Immature natural killer cell (primary cell): ENCODE results near the gene AP4E1. TPM values are rescaled to one million over a fixed set of nuclear protein-coding genes. Genes with fewer than 3 reads are reported as not detected.
A peak's percentile ranks its signal among the peaks of the same experiment; 100 is the strongest.
"Not testable (repeated sequence)": the region's sequence is repeated elsewhere in the genome, so short reads cannot be mapped to it uniquely, and the experiment has no call there.

Experiments
- DNase-seq, 3 donors: peaks; one replicate each; pipeline ENCODE4 v3.0.0; 2022; ENCODE audit warnings: mixed read lengths in 1 of 3
- H3K27ac Mint-ChIP-seq, 6 donors: one replicate each; pipeline ENCODE4 v1.8.0; 2020; ENCODE audit warnings: mixed read lengths in 6 of 6, mild to moderate bottlenecking in 5 of 6, inconsistent platforms in 4 of 6, moderate library complexity in 3 of 6
- H3K27me3 Mint-ChIP-seq, 3 donors: one replicate each; pipeline ENCODE4 v1.8.0; 2020 to 2021; ENCODE audit warnings: low read depth in 3 of 3, mild to moderate bottlenecking in 3 of 3, mixed read lengths in 3 of 3, moderate library complexity in 3 of 3, inconsistent platforms in 1 of 3
- H3K36me3 Mint-ChIP-seq, 3 donors: one replicate each; pipeline ENCODE4 v1.8.0; 2020; ENCODE audit warnings: mixed read lengths in 3 of 3, inconsistent platforms in 2 of 3, mild to moderate bottlenecking in 2 of 3
- H3K4me1 Mint-ChIP-seq, 2 donors: one replicate each; pipeline ENCODE4 v1.8.0; 2020; ENCODE audit warnings: inconsistent platforms in 2 of 2, mild to moderate bottlenecking in 2 of 2, mixed read lengths in 2 of 2, moderate library complexity in 1 of 2
- H3K4me3 Mint-ChIP-seq, 5 donors: one replicate each; pipeline ENCODE4 v1.8.0; 2020; ENCODE audit warnings: mild to moderate bottlenecking in 5 of 5, mixed read lengths in 5 of 5, inconsistent platforms in 3 of 5, moderate library complexity in 3 of 5
- H3K9me3 Mint-ChIP-seq, 6 donors: one replicate each; pipeline ENCODE4 v1.8.0; 2020; ENCODE audit warnings: mild to moderate bottlenecking in 6 of 6, mixed read lengths in 6 of 6, inconsistent platforms in 4 of 6, moderate library complexity in 3 of 6
- polyA plus RNA-seq, 3 donors: library from polyadenylated mRNA; unstranded; fragments of 300-500 nt; fragmentation: Illumina TruSeq; gene quantifications; one replicate each; pipeline ENCODE4 v1.2.3, GENCODE V29; 2021

AP4E1 gene
- polyA plus RNA-seq, 3 donors from 2014 or later: 2.3 to 7.0 (median 3.2) TPM

DNA sequence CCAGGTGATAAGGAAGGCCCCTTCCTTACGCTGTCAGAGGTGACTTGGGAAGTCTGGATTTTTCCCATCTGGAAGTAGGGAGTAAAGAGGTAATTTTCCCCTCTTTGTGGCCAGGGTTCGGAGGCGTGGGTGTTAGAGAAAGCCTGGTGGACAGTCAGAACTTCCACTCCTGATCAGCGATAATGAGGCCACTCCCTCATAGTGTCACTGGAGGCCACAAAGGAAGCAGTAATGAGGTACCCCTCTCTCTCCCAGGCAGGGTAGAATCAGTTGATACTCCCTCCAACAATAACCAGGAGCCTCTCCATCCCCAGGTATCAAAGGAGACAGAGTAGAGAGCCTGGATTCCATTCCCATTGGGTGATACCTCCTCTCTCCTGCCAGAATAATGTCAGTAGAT is 30.0 kb downstream of the AP4E1 start:
- Mint-ChIP-seq H3K27me3 (no peaks in the 10 kb centered on the region), H3K27ac (no peak overlapping the region), H3K4me3 (no peak overlapping the region), H3K4me1 (peaks cover 0 to under 1% of the 10 kb centered on the region in 2 donors), H3K36me3 (peaks cover 4 to 32% (median 12%) of the 10 kb centered on the region in 3 donors), H3K9me3 (no peaks in the 10 kb centered on the region)
- DNase-seq: no peak

DNA sequence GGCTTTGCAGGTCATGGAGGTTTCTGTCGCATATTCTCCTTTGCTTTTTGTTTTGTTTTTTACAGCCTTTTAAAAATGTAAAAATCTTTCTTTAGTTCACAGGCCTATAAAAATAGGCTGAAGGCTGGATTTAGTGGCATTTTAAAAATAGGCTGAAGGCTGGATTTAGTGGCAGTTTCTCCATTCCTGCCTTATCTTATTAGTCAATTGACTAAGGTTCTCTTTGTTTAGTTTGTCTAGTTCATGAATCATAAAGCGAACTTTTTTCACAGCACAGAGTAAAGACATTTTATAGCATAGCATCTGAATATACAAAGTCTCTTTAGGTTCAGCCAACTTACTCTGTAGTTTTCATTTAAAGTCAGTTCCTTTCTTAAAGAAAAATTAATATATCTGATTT is 31.4 kb downstream of the AP4E1 start:
- Mint-ChIP-seq H3K9me3 (no peaks in the 10 kb centered on the region), H3K4me3 (no peak overlapping the region), H3K27me3 (no peaks in the 10 kb centered on the region), H3K36me3 (peaks cover 12 to 43% (median 21%) of the 10 kb centered on the region in 3 donors), H3K4me1 (no peaks in the 10 kb centered on the region), H3K27ac (no peak overlapping the region)
- no peak for DNase-seq

DNA sequence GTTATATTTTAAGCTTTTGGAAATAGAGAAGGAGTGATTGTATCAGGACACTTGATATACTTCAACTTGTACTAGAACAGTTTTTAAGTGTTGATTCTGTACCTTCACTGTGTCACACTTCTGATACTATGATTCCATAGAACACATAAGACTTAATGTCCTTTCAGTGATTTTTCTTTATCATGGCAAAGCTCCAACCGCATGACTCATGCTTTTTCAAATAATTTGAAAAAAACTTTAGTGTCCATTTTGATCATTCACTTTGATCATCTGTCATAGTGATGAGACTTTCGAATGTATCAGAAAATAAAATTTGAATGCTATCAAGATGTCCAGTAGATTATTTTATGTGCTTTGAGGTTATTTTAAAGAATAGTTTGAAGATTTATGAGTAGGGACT is 32.0 kb downstream of the AP4E1 start:
- no peaks in the 10 kb centered on the region for H3K27me3 Mint-ChIP-seq
- H3K36me3 Mint-ChIP-seq: peaks cover 14 to 40% (median 24%) of the 10 kb centered on the region in 3 donors
- H3K9me3 Mint-ChIP-seq: no peaks in the 10 kb centered on the region

DNA sequence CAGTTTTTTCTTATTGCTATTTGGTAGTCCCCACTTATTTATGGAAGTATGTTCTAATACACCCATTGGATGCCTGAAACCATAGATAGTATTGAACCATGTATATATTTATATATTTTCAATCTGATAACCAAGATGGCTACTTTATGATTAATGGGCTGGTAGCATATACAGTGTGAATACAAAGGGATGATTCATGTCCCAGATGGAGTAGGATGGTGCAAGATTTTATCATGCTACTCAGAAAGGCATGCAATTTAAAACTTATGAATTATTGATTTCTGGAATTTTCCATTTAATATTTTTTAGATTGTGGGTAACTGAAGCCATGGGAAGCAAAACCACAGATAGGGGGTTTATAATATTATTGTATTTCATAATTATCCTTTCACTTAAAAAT is 35.2 kb downstream of the AP4E1 start:
- Mint-ChIP-seq H3K27me3 (no peaks in the 10 kb centered on the region), H3K27ac (no peak overlapping the region), H3K4me3 (no peak overlapping the region), H3K36me3 (peaks cover 18 to 34% (median 19%) of the 10 kb centered on the region in 3 donors), H3K9me3 (no peaks in the 10 kb centered on the region), H3K4me1 (no peaks in the 10 kb centered on the region)
- no peak for DNase-seq

More for the DNA sequence above, 32.0 kb downstream of the AP4E1 start:
- Mint-ChIP-seq H3K27ac (no peak overlapping the region), H3K4me1 (no peaks in the 10 kb centered on the region), H3K4me3 (no peak overlapping the region)
- no peak for DNase-seq

DNA sequence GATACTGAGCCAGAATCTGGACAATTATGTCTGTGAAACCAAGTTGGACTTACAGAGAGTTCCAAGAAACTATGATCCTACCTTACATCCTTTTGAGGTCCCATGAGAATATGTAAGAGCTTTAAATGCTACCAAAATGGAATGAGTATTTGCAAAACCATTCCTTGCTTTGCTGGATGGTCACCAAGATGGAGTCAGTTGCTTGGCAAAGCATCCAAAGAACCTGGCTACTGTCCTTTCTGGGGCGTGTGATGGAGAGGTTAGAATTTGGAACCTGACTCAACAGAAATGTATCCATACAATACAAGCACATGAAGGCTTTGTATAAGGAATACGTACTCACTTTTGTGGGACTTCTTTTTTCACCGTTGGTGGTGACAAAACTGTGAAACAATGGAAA is 36.2 kb downstream of the AP4E1 start:
- no peaks in the 10 kb centered on the region for H3K4me1 Mint-ChIP-seq
- DNase-seq: no peak
- no peaks in the 10 kb centered on the region for H3K9me3 Mint-ChIP-seq
- no peak overlapping the region for H3K4me3 Mint-ChIP-seq
- H3K27ac Mint-ChIP-seq: no peak overlapping the region
- peaks cover 19 to 37% (median 20%) of the 10 kb centered on the region in 3 donors for H3K36me3 Mint-ChIP-seq
- no peaks in the 10 kb centered on the region for H3K27me3 Mint-ChIP-seq

DNA sequence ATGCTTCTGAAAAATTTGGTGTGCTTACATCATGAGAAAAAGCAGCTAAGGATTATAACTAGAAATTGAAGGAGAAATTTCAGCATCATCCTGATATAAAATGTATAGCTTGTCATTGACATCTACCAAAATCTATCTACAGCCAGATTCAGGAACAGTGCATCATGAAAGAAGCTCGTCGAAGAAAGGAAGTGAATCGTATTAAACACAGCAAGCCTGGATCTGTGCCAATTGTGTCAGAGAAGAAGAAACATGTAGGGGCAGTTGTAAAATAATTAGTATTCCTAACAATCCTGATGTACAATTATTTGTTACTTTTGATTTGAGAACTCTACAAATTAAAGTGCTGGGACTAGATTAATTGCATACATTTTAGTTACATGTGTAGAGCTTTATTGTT is 37.2 kb downstream of the AP4E1 start:
- H3K27me3 Mint-ChIP-seq: no peaks in the 10 kb centered on the region
- H3K36me3 Mint-ChIP-seq: peaks cover 28 to 43% (median 31%) of the 10 kb centered on the region in 3 donors
- no peak overlapping the region for H3K4me3 Mint-ChIP-seq
- no peak overlapping the region for H3K27ac Mint-ChIP-seq
- H3K9me3 Mint-ChIP-seq: no peaks in the 10 kb centered on the region
- no peak for DNase-seq
- H3K4me1 Mint-ChIP-seq: no peaks in the 10 kb centered on the region

DNA sequence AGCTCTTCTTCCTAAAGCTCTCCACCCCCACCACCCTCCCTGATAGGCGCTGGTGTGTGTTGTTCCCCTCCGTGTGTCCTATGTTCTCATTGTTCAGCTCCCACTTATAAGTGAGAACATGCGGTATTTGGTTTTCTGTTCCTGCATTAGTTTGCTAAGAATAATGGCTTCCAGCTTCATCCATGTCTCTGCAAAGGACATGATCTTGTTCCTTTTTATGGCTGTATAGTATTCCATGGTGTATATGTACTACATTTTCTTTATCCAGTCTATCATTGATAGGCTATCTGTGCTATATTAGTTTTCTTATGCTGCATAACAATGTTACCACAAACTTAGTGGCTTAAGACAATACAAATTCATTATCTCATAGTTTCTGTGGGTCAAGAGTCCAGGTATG is 42.3 kb downstream of the AP4E1 start:
- H3K4me3 Mint-ChIP-seq, H3K27me3 Mint-ChIP-seq, H3K27ac Mint-ChIP-seq, H3K9me3 Mint-ChIP-seq, DNase-seq, H3K4me1 Mint-ChIP-seq: not testable (repeated sequence)
- peaks cover 48 to 58% (median 55%) of the 10 kb centered on the region in 3 donors for H3K36me3 Mint-ChIP-seq

DNA sequence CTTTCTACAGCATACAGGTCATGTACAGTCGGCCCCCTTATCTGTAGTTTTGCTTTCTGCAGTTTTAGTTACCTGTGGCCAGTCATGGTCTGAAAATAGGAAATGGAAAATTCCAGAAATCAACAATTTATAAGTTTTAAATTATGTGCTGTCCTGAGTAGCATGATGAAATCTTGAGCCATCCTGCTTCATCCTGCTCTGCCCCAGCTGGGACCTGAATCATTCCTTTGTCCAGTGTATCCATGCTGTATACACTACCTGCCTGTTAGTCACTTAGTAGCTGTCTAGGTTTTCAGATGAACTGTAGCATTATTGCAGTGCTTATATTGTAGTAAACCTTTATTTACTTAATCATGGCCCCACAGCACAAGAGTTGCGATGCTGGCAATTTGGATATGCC is 44.8 kb downstream of the AP4E1 start:
- no peak overlapping the region for H3K4me3 Mint-ChIP-seq
- peaks cover 0 to 13% of the 10 kb centered on the region in 2 donors for H3K4me1 Mint-ChIP-seq
- peaks cover 68 to 76% (median 74%) of the 10 kb centered on the region in 3 donors for H3K36me3 Mint-ChIP-seq
- H3K27ac Mint-ChIP-seq: no peak overlapping the region
- DNase-seq: no peak
- H3K27me3 Mint-ChIP-seq: no peaks in the 10 kb centered on the region
- peaks cover 0 to 2% (median 0%) of the 10 kb centered on the region in 6 donors for H3K9me3 Mint-ChIP-seq

DNA sequence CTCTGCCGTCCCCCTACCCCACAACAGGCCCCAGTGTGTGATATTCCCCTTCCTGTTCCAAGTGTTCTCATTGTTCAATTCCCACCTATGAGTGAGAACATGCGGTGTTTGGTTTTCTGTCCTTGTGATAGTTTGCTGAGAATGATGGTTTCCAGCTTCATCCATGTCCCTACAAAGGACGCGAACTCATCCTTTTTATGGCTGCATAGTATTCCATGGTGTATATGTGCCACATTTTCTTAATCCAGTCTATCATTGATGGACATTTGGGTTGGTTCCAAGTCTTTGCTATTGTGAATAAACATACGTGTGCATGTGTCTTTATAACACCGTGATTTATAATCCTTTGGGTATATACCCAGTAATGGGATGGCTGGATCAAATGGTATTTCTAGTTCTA is 46.4 kb downstream of the AP4E1 start:
- H3K9me3 Mint-ChIP-seq, H3K27ac Mint-ChIP-seq: not testable (repeated sequence)

DNA sequence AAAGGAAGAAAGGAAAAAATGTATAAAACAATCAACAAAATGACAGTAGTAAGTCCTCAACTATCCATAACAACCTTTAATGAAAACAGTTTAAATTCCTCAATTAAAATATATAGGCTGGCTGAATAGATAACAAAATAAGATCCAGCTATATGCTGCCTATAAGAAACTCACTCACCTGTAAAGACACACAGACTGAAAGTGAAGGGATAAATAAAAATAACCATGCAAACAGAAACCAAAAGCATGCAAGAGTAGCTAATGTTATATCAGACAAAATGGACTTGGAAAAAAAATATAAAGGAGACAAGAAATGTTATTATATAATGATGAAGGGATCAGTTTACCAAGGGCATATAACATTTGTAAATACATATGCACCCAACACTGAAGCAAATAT is 51.2 kb downstream of the AP4E1 start:
- Mint-ChIP-seq H3K27ac (no peak overlapping the region), H3K4me1 (peaks cover 0 to 4% of the 10 kb centered on the region in 2 donors)

More for the DNA sequence above, 46.4 kb downstream of the AP4E1 start:
- DNase-seq, H3K4me3 Mint-ChIP-seq, H3K27me3 Mint-ChIP-seq: not testable (repeated sequence)
- peaks cover 82 to 87% (median 85%) of the 10 kb centered on the region in 3 donors for H3K36me3 Mint-ChIP-seq
- peaks cover 0 to 13% of the 10 kb centered on the region in 2 donors for H3K4me1 Mint-ChIP-seq

DNA sequence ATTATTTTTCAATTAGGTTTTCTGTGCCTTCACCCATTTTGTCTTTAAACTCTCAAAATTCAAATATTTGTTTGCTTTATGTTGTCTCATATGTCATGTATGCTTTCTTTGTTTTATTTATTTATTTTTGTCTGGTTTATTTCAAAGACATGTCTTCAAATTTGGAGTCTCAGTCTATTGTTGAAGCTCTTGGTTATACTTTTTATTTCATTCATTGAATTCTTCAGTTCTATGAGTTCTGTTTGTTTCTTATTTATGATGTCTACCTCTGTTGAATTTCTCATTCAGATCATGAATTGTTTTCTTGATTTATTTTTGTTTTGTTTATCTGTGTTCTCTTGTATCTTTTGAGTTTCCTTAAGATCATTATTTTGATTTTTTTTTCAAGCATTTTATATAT is 55.6 kb downstream of the AP4E1 start:
- Mint-ChIP-seq H3K36me3 (peaks cover 76 to 91% (median 78%) of the 10 kb centered on the region in 3 donors), H3K27ac (no peak overlapping the region), H3K9me3 (peaks cover 16 to 81% (median 59%) of the 10 kb centered on the region in 6 donors), H3K4me3 (no peak overlapping the region), H3K4me1 (no peaks in the 10 kb centered on the region), H3K27me3 (peaks cover 0 to 4% (median 2%) of the 10 kb centered on the region in 3 donors)
- DNase-seq: no peak

More for the DNA sequence above, 51.2 kb downstream of the AP4E1 start:
- no peak for DNase-seq
- Mint-ChIP-seq H3K4me3 (no peak overlapping the region), H3K9me3 (peaks cover 16 to 57% (median 45%) of the 10 kb centered on the region in 6 donors), H3K27me3 (peaks cover 0 to 4% (median 2%) of the 10 kb centered on the region in 3 donors), H3K36me3 (peaks cover 82 to 90% (median 87%) of the 10 kb centered on the region in 3 donors)

DNA sequence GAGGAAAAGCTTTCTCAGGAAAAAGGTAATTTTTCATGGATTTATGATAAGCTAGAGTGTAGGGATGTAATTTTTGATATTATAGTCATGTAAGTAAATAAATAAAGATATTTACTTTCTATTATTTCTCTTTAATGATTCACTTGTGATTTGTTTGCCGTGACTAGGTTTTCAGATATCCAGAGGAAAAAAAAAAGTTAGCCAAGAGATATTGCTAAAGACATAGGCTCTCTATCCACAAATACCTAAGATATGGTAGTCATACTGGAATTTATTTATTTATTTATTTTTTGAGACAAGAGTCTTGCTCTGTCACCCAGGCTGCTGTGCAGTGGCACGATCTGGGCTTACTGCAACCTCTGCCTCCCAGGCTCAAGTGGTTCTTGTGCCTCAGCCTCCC is 59.9 kb downstream of the AP4E1 start:
- DNase-seq: no peak
- Mint-ChIP-seq H3K27me3 (no peaks in the 10 kb centered on the region), H3K4me1 (no peaks in the 10 kb centered on the region), H3K36me3 (peaks cover 75 to 87% (median 81%) of the 10 kb centered on the region in 3 donors), H3K4me3 (no peak overlapping the region), H3K9me3 (peaks cover 15 to 67% (median 48%) of the 10 kb centered on the region in 6 donors), H3K27ac (no peak overlapping the region)

DNA sequence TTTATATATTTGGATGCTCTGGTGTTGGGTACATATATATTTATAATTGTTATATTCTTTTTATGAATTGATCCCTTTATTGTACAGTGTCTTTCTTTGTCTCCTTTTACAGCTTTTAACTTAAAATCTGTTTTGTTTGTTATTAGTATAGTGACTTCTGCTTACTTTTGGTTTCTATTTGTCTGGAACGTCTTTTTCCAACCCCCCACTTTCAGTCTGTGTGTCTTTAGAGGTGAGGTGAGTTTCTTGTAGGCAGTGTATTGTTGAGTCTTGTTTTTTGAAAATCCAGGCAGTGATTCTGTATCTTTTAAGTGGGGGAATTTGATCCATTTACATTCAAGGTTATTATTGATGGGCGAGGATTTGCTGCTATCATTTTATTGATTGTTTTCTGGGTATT is 62.0 kb downstream of the AP4E1 start:
- peaks cover 73 to 83% (median 80%) of the 10 kb centered on the region in 3 donors for H3K36me3 Mint-ChIP-seq
- no peak for DNase-seq
- peaks cover 0 to under 1% of the 10 kb centered on the region in 2 donors for H3K4me1 Mint-ChIP-seq
- H3K4me3 Mint-ChIP-seq: no peak overlapping the region
- peaks cover 0 to 2% (median 0%) of the 10 kb centered on the region in 3 donors for H3K27me3 Mint-ChIP-seq
- peak overlapping the region in 1 of 6 donors; percentile 12 for H3K27ac Mint-ChIP-seq
- H3K9me3 Mint-ChIP-seq: peaks cover 13 to 46% (median 30%) of the 10 kb centered on the region in 6 donors

DNA sequence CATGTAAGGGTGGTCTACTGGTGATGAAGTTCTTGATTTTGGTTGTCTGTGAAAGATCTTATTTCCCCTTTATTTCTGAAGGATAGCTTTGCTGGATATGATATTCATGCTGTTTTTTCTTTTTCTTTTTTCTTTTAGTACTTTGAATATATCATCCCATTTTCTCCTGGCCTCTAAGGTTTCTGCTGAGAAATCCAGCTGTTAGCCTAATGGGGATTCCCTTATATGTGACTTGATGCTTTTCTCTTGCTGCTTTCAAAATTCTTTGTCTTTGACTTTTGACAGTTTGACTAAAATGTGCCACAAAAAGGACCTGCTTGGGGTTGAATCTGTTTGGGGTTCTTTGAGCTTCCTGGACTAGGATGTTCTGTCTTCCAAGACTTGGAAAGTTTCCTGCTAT is 62.6 kb downstream of the AP4E1 start:
- Mint-ChIP-seq H3K9me3 (peaks cover 14 to 41% (median 26%) of the 10 kb centered on the region in 6 donors), H3K27ac (no peak overlapping the region), H3K4me3 (no peak overlapping the region), H3K36me3 (peaks cover 72 to 80% (median 79%) of the 10 kb centered on the region in 3 donors), H3K27me3 (peaks cover 0 to 2% (median 0%) of the 10 kb centered on the region in 3 donors), H3K4me1 (peaks cover 0 to 7% of the 10 kb centered on the region in 2 donors)
- no peak for DNase-seq

DNA sequence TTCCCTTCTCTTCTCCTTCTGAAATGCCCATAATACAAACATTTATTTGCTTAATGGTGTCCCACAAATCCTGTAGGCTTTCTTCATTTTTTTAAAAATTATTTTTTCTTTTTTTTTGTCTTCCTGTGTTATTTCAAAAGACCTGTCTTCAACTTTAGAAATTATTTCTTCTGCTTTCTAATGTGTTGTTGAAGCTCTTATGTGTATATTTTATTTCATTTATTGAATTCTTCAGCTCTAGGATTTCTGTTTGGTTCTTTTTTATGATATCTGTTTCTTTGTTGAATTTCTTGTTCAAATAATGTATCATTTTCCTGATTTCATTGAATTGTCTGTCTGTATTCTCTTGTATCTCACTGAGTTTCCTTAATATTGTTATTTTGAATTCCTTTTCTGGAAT is 63.1 kb downstream of the AP4E1 start:
- DNase-seq: no peak
- peaks cover 14 to 41% (median 26%) of the 10 kb centered on the region in 6 donors for H3K9me3 Mint-ChIP-seq
- H3K4me3 Mint-ChIP-seq: no peak overlapping the region
- H3K27me3 Mint-ChIP-seq: peaks cover 0 to 2% (median 0%) of the 10 kb centered on the region in 3 donors
- H3K36me3 Mint-ChIP-seq: peaks cover 72 to 83% (median 78%) of the 10 kb centered on the region in 3 donors
- H3K27ac Mint-ChIP-seq: no peak overlapping the region
- peaks cover 0 to 11% of the 10 kb centered on the region in 2 donors for H3K4me1 Mint-ChIP-seq
